Measurements from ENCODE around the gene KANSL1. TPM values are rescaled to one million over a fixed set of nuclear protein-coding genes. Genes with fewer than 3 reads are reported as not detected.

Gene KANSL1
- total and polyA plus RNA-seq, 9 donors, result 30.4 to 107 (median 77.7) TPM

DNA sequence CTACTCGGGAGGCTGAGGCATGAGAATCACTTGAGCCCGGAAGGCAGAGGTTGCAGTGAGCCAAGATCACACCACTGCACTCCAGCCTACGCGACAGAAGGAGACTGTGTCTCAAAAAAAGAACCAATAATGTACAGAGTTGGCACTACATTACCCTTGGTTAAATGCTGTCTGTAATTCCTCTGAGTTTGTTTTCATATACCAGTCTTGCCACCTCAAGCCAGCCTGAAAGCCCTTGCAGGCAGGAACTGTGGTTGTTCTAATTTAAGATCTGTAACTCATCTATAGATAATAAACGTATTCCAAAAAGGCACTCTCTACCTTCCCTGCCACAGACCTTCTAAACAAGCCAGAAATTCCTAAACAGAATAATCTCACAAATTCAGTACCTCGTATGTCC, 4.3 kb upstream of the KANSL1 start:
- Histone ChIP-seq H3K27ac (no peak overlapping the region), H3K27me3 (no peaks in the 10 kb centered on the region), H3K4me3 (no peak overlapping the region), H3K4me1 (ENCODE audit: insufficient read depth) (peaks cover 8% of the 10 kb centered on the region), H3K9me3 (no peaks in the 10 kb centered on the region), H3K36me3 (no peaks in the 10 kb centered on the region)
- WGBS, 3 donors, result 89 to 91% (median 90%) methylated on average over 6 of the region's 6 CpGs
- no peak for DNase-seq
- no peak for TF ChIP-seq EP300 (IDR thresholded peaks at IDR 0.05)
- TF ChIP-seq, protein P1, sequence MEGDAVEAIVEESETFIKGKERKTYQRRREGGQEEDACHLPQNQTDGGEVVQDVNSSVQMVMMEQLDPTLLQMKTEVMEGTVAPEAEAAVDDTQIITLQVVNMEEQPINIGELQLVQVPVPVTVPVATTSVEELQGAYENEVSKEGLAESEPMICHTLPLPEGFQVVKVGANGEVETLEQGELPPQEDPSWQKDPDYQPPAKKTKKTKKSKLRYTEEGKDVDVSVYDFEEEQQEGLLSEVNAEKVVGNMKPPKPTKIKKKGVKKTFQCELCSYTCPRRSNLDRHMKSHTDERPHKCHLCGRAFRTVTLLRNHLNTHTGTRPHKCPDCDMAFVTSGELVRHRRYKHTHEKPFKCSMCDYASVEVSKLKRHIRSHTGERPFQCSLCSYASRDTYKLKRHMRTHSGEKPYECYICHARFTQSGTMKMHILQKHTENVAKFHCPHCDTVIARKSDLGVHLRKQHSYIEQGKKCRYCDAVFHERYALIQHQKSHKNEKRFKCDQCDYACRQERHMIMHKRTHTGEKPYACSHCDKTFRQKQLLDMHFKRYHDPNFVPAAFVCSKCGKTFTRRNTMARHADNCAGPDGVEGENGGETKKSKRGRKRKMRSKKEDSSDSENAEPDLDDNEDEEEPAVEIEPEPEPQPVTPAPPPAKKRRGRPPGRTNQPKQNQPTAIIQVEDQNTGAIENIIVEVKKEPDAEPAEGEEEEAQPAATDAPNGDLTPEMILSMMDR (IDR thresholded peaks at IDR 0.05), result no peak
- no peak for TF ChIP-seq POLR2A (IDR thresholded peaks at IDR 0.05)
- intact Hi-C loops (cut with DNase I), result loop anchor here in 2 of 4 donors (10.0 kb wide), 1 partner anchor 153 kb away; no protein-coding TSS in a partner anchor

DNA sequence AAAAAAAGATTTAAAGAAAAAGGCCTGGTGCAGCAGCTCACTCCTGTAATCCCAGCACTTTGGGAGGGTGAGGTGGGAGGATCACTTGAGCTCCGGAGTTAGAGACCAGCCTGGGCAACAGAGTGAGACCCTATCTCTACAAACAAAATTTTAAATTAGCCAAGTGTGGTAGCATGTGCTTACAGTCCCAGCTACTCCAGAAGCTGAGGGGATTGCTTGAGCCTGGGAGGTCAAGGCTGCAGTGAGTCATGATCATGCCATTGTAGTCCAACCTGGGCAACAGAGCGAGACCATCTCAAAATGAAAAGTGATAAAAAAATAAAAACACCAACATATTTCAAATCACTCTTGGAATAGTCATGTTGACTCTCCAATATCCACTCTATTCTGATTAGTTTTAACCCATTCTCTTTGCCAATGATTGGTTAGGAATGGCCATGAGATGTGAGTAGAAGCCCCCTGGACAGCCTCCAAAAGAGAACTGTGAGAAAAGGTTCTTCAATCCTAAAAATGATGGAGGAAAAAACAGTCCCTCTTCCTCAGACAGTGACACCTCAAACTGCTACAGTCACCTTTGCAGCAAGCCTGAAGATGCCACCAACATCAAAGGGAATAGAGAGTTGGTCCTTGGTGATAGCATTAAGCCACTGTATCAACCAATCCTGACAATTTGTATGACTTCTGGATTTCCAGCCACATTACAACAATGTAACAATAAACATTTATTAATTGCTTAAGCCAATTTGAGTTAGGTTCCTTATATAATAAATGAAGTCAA, 2.9 kb upstream of the KANSL1 start:
- peak in 1 of 5 donors; percentile 30 for DNase-seq
- no peaks in the 10 kb centered on the region for H3K36me3 ChIP-seq
- WGBS, 3 donors, result 49 to 57% (median 50%) methylated on average over 2 of the region's 2 CpGs
- no peak overlapping the region for H3K4me3 ChIP-seq
- TF ChIP-seq, protein P1 (IDR thresholded peaks at IDR 0.05), result no peak
- TF ChIP-seq POLR2A (IDR thresholded peaks at IDR 0.05) (no peak), EP300 (IDR thresholded peaks at IDR 0.05) (no peak)
- H3K27ac ChIP-seq, result no peak overlapping the region
- H3K9me3 ChIP-seq, result no peaks in the 10 kb centered on the region
- no peaks in the 10 kb centered on the region for H3K27me3 ChIP-seq
- H3K4me1 ChIP-seq (ENCODE audit: insufficient read depth), result peaks cover 8% of the 10 kb centered on the region
- intact Hi-C loops (cut with DNase I), result loop anchor here in 3 of 4 donors (2.0 to 10.0 kb wide), 2 partner anchors 13 to 151 kb away; no protein-coding TSS in a partner anchor

DNA sequence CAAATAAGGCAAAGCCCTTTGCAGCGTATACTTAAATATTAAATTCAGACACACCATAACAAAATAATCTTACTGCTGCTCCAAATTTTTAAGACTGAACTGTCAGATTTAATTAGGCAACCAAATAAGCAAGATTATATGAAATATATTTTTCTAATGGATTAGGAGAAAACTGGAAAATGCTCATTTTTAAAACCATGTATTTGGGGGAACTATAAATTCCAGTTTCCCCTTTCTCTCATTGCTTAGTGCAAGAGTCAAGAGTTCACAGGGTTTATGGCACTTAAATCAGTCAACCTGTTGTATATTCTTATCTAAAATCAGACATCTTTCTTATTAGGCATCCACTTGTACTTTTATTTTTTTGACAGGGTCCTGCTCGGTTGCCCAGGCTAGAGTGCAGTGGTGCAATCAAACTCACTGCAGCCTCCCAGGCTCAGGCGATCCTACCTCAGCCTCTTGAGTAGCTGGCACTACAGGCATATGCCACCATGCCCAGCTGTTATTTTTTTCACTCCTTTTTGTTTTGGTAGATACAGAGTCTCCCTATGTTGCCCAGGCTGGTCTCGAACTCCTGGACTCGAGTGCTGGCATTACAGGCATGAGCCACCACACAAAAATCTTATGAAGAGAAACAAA, 2.1 kb upstream of the KANSL1 start:
- 70 to 76% (median 71%) methylated on average over 5 of the region's 5 CpGs for WGBS, 3 donors
- Histone ChIP-seq H3K9me3 (no peaks in the 10 kb centered on the region), H3K27ac (no peak overlapping the region), H3K4me3 (no peak overlapping the region), H3K36me3 (no peaks in the 10 kb centered on the region), H3K27me3 (no peaks in the 10 kb centered on the region), H3K4me1 (ENCODE audit: insufficient read depth) (peaks cover 8% of the 10 kb centered on the region)
- intact Hi-C loops (cut with DNase I), result loop anchor here in 3 of 4 donors (2.0 to 10.0 kb wide), 2 partner anchors 13 to 151 kb away; no protein-coding TSS in a partner anchor
- DNase-seq, result no peak
- TF ChIP-seq POLR2A (IDR thresholded peaks at IDR 0.05) (no peak), EP300 (IDR thresholded peaks at IDR 0.05) (no peak)
- TF ChIP-seq, protein P1 (IDR thresholded peaks at IDR 0.05), result no peak

DNA sequence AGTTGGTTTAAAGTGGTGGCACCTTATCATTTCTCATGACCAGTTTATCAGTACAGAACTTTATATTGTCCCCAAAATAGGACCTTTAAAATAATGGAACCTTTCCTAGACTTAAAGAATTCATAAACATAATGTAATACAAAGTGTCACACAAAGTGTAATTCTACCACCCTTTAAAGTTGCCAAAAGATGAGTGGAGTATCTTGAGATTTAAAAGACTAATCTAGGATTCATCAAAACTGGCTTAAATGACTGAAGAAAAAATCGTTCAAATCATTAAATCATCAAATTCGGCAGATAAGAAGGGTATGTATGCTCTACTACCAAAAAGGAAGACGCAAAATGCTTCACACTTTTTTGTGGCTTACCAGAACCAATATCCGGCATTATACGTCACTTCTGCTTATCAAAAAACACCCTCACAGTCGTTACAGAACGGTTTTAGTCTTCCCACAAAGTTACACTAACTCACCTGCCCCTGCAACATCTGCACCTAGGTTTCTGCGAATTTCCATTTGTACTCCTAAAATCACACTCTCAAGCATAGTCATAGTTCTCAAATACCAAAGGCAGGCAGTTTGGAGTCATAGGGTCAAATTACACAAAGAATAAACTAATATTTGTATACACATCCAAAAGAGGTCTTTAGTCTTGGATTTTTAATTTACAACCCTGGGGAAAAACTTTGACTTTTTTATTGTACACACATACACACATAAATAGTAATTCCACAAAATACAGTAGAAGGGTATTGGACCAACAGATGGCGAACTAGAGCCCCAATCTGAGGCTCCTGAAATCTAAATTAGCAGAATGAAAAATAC, 1.4 kb upstream of the KANSL1 start:
- Histone ChIP-seq H3K27ac (peak overlapping the region in 1 of 2 donors; percentile 98), H3K27me3 (no peaks in the 10 kb centered on the region), H3K4me1 (ENCODE audit: insufficient read depth) (peaks cover 9% of the 10 kb centered on the region), H3K36me3 (no peaks in the 10 kb centered on the region), H3K4me3 (peak overlapping the region; percentile 88), H3K9me3 (no peaks in the 10 kb centered on the region)
- DNase-seq, result no peak
- intact Hi-C loops (cut with DNase I), result loop anchor here (2.0 to 10.0 kb wide), 3 partner anchors 14 to 150 kb away; no protein-coding TSS in a partner anchor
- TF ChIP-seq POLR2A (IDR thresholded peaks at IDR 0.05), result no peak
- TF ChIP-seq, protein P1 (IDR thresholded peaks at IDR 0.05), result peak in 1 of 3 donors; percentile 22
- 46 to 52% (median 48%) methylated on average over 9 of the region's 9 CpGs for WGBS, 3 donors
